ENCODE measurements around the gene RPA1.
"Not testable (repeated sequence)": the region's sequence is repeated elsewhere in the genome, so short reads cannot be mapped to it uniquely, and the experiment has no call there.

The RPA1 gene

GRCh38 chr17:1839516-1839915, 9.7 kb downstream of the RPA1 start:
- TF ChIP-seq CTCF (IDR thresholded peaks at IDR 0.05; ENCODE audit: low read length, missing control alignments), result no peak
- H3K4me3 ChIP-seq (replicated peaks; ENCODE audit: low read depth, low read length), result no peak overlapping the region
- DNase-seq (ENCODE audit: low read depth), result no peak

GRCh38 chr17:1843947-1844346, 14.1 kb downstream of the RPA1 start:
- no peak overlapping the region for H3K4me3 ChIP-seq (replicated peaks; ENCODE audit: low read depth, low read length)
- TF ChIP-seq CTCF (IDR thresholded peaks at IDR 0.05; ENCODE audit: low read length, missing control alignments), result no peak
- no peak for DNase-seq (ENCODE audit: low read depth)

GRCh38 chr17:1847191-1847590, 17.4 kb downstream of the RPA1 start:
- no peak for TF ChIP-seq CTCF (IDR thresholded peaks at IDR 0.05; ENCODE audit: low read length, missing control alignments)
- no peak overlapping the region for H3K4me3 ChIP-seq (replicated peaks; ENCODE audit: low read depth, low read length)
- no peak for DNase-seq (ENCODE audit: low read depth)

- DNase-seq (ENCODE audit: low read depth), result no peak
- TF ChIP-seq CTCF (IDR thresholded peaks at IDR 0.05; ENCODE audit: low read length, missing control alignments), result no peak
- no peak overlapping the region for H3K4me3 ChIP-seq (replicated peaks; ENCODE audit: low read depth, low read length)
These were observed 22.5 kb downstream of the RPA1 start for GRCh38 chr17:1852327-1852726.

GRCh38 chr17:1853698-1854097, 23.9 kb downstream of the RPA1 start:
- no peak overlapping the region for H3K4me3 ChIP-seq (replicated peaks; ENCODE audit: low read depth, low read length)
- DNase-seq (ENCODE audit: low read depth), result no peak
- TF ChIP-seq CTCF (IDR thresholded peaks at IDR 0.05; ENCODE audit: low read length, missing control alignments), result no peak

GRCh38 chr17:1856462-1856861, 26.7 kb downstream of the RPA1 start:
- H3K4me3 ChIP-seq (replicated peaks; ENCODE audit: low read depth, low read length); DNase-seq (ENCODE audit: low read depth): not testable (repeated sequence)

- no peak overlapping the region for H3K4me3 ChIP-seq (replicated peaks; ENCODE audit: low read depth, low read length)
- no peak for TF ChIP-seq CTCF (IDR thresholded peaks at IDR 0.05; ENCODE audit: low read length, missing control alignments)
- DNase-seq (ENCODE audit: low read depth), result no peak
These were observed 31.2 kb downstream of the RPA1 start for GRCh38 chr17:1860978-1861377.
